PFSK-1 (cell line): ENCODE measurements around the gene FRMD4A.

Experiments
- FOXP2 ChIP-seq: optimal IDR thresholded peaks from 2 replicates; pipeline ENCODE3; 2011; ENCODE audit warnings: borderline replicate concordance, control low read depth, inconsistent platforms; ENCODE audit not compliant: insufficient read depth; ENCODE audit errors: extremely low read length, extremely low read depth
- POLR2AphosphoS5 ChIP-seq: IDR thresholded peaks from 2 replicates; pipeline ENCODE4 v1.6.1; 2012; ENCODE audit warnings: low read depth, mild to moderate bottlenecking, control low read depth, low read length, moderate library complexity
- SIN3A ChIP-seq: IDR thresholded peaks from 2 replicates; pipeline ENCODE4 v1.6.1; 2012; ENCODE audit warnings: mild to moderate bottlenecking, low read length, moderate library complexity, borderline replicate concordance; ENCODE audit not compliant: insufficient read depth
- TAF1 ChIP-seq: IDR thresholded peaks from 2 replicates; pipeline ENCODE4 v1.6.1; 2012; ENCODE audit warnings: low read length, control low read depth, borderline replicate concordance; ENCODE audit not compliant: insufficient read depth
- TF ChIP-seq, protein P1 (sequence below), 2 experiments: IDR thresholded peaks; 2 replicates each; pipeline versions ENCODE4 v1.6.1 to v1.8.0; 2011 to 2012; ENCODE audit warnings: low read depth in 2 of 2, low read length in 2 of 2, control low read depth in 1 of 2, inconsistent platforms in 1 of 2, mild to moderate bottlenecking in 1 of 2, moderate library complexity in 1 of 2; ENCODE audit not compliant: insufficient read depth in 1 of 2

Gene FRMD4A

DNA sequence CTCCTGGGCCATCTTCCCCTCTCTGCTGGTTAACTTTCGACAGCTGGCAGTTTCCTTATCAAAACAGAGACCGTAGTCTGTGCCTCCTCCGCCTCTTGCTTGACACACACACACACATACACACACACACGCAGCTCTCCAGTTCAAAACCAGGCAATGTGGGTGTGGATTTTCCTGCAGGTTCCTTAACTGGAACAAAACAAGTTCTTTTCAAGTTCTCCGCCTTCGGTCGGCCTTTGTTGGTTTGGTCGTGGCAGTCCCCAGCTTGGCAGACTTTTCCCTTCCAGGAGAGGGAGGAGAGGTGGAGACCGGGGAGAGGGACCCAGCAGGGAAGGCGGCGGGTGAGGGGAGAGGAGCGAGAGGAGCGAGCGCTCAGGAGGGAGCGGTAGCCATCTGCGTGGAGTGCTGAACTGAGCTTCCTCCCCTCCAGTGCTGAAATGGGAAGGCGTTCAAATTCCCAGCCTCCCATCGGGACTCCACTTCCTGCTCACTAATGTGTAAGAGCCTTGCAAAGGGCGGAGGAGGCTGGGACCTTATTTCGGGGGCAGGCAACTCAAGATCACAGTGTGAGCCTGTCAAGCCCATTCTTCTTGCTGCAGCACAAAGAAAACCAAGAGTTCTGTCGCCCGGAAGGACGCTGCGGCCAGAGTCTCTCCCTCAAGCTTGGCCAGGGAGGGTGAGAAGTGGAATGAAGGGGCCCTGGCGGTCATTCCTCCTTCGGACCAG, 623.4 kb downstream of the FRMD4A start:
- TF ChIP-seq, protein P1, sequence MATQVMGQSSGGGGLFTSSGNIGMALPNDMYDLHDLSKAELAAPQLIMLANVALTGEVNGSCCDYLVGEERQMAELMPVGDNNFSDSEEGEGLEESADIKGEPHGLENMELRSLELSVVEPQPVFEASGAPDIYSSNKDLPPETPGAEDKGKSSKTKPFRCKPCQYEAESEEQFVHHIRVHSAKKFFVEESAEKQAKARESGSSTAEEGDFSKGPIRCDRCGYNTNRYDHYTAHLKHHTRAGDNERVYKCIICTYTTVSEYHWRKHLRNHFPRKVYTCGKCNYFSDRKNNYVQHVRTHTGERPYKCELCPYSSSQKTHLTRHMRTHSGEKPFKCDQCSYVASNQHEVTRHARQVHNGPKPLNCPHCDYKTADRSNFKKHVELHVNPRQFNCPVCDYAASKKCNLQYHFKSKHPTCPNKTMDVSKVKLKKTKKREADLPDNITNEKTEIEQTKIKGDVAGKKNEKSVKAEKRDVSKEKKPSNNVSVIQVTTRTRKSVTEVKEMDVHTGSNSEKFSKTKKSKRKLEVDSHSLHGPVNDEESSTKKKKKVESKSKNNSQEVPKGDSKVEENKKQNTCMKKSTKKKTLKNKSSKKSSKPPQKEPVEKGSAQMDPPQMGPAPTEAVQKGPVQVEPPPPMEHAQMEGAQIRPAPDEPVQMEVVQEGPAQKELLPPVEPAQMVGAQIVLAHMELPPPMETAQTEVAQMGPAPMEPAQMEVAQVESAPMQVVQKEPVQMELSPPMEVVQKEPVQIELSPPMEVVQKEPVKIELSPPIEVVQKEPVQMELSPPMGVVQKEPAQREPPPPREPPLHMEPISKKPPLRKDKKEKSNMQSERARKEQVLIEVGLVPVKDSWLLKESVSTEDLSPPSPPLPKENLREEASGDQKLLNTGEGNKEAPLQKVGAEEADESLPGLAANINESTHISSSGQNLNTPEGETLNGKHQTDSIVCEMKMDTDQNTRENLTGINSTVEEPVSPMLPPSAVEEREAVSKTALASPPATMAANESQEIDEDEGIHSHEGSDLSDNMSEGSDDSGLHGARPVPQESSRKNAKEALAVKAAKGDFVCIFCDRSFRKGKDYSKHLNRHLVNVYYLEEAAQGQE (IDR thresholded peaks at IDR 0.05; ENCODE audit: insufficient read depth in 1 of 2, low read depth in 2 of 2, low read length in 2 of 2), result peak; percentile 79 to 86
- no peak for TF ChIP-seq TAF1
- no peak for TF ChIP-seq FOXP2
- peak; percentile 29; the same call in 1 of the 2 replicates for TF ChIP-seq SIN3A
- TF ChIP-seq POLR2AphosphoS5, result peak; percentile 17; the same call in 1 of the 2 replicates

- TF ChIP-seq TAF1 (no peak), POLR2AphosphoS5 (no peak), FOXP2 (no peak), SIN3A (no peak)
- TF ChIP-seq, protein P1 (IDR thresholded peaks at IDR 0.05; ENCODE audit: insufficient read depth in 1 of 2, low read depth in 2 of 2, low read length in 2 of 2), result no peak
Observed at GRCh38 chr10:13706604-13707003, 624.1 kb downstream of the FRMD4A start.

DNA sequence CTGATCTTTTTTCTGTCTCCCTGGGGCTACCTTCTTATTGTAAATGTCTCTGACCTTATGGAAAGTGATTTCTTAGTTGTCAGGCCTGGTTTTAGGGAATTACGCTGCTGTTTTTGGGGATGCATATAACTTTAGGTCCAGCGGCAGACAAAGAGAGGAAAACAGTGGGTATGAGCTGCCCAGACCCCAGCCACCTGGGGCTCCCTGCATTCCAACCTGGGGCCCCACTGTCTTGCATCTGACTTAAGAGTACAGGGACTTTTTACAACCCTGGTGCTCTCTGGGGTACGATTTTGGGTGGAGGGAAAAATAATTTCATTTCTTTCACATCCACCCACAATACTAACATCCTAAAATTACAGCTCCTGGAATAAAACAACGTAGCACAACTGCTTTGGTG, 624.5 kb downstream of the FRMD4A start:
- TF ChIP-seq POLR2AphosphoS5 (no peak), FOXP2 (no peak), SIN3A (no peak), TAF1 (no peak)
- TF ChIP-seq, protein P1 (IDR thresholded peaks at IDR 0.05; ENCODE audit: insufficient read depth in 1 of 2, low read depth in 2 of 2, low read length in 2 of 2), result no peak

DNA sequence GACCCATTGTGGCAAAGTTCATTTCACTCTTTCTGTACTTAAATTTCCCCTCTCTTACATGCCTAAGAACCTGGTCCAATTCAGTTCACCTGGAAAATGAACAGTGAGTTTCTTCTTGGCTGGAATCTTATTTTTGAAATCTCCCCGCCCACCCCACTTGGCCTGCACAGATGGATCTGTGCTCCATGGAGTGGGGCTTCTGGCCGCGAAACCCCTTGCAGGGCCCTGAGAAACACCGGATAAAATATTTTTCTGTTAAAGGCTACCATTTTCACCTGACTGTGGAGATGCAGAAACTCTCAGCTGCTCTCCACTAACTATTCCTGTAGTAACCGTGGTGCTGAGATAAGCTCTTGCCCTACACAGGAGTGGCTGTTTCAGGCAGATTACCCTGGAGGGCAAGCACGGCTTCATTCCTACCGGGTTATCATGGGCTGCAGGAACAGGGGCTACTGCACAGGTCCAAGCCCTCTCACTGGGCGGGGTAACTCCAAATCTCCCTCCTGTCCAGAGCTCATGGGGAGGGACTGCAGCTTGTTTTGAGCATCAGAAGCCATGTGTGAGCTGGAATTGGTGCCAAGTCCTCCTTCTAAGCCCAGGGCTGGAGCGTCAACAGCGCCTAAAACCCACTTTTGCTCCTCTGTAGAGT, 625.1 kb downstream of the FRMD4A start:
- TF ChIP-seq SIN3A, result 0 out of 2 replicates have a peak, but pooled peaks have one; percentile 20
- TF ChIP-seq FOXP2, result no peak

GRCh38 chr10:13704964-13705363, 625.8 kb downstream of the FRMD4A start:
- TF ChIP-seq POLR2AphosphoS5, result no peak
- TF ChIP-seq, protein P1 (IDR thresholded peaks at IDR 0.05; ENCODE audit: insufficient read depth in 1 of 2, low read depth in 2 of 2, low read length in 2 of 2), result no peak
- TF ChIP-seq FOXP2, result no peak
- TF ChIP-seq TAF1, result no peak
- TF ChIP-seq SIN3A, result no peak
